ENCODE results near the gene DLG4.
A peak's percentile ranks its signal among the peaks of the same experiment; 100 is the strongest.

The DLG4 gene

GRCh38 chr17:7219812-7220592 lies at the start of gene DLG4, which contains the start of gene ACADVL:
TSS of gene DLG4 (minus strand) at chr17:7219836.
TSS of gene ACADVL (plus strand) at chr17:7219938. CDS start at chr17:7219985, 47 bp downstream.
- H3K36me3 ChIP-seq (ENCODE audit: control insufficient read depth in 2 of 2, insufficient read depth in 1 of 2, low read length in 2 of 2) = peaks cover 16 to 41% of the 10 kb centered on the region in 2 experiments; a peak in 2 of 3 replicates
- ChIA-PET CTCF (interaction anchor here (1.1 to 4.2 kb wide), 12 partner anchors 10 to 174 kb away, joined by 3 to 34 read pairs (median 6); partner anchors contain the start of genes DVL2, GABARAP, PHF23 and SLC2A4), POLR2A (interaction anchor here (0.6 to 9.8 kb wide), 22 partner anchors 14 to 296 kb away, joined by 3 to 284 read pairs (median 6); partner anchors contain the start of genes CTDNEP1, DVL2, ELP5 and GABARAP)
- H3K27ac ChIP-seq (ENCODE audit: extremely low read depth, low read depth, low read length) = peak within 1 kb of the TSS; percentile 83; the same call in 1 of the 2 replicates
- H3K9me3 ChIP-seq (ENCODE audit: control insufficient read depth, insufficient read depth, low read depth, low read length) = no peaks in the 10 kb centered on the region
- peaks cover 7% of the 10 kb centered on the region for H3K4me1 ChIP-seq (ENCODE audit: control insufficient read depth, insufficient read depth, low read length)
- peak within 1 kb of the TSS; percentile 83 for H3K4me3 ChIP-seq (ENCODE audit: low read depth, low read length)
- TF ChIP-seq ZNF677 (tag by site-specific recombination; IDR thresholded peaks at IDR 0.05) (no peak), ZNF433 (tag by site-specific recombination; IDR thresholded peaks at IDR 0.05; ENCODE audit: low read depth) (no peak), ZNF221 (tag by site-specific recombination; IDR thresholded peaks at IDR 0.05; ENCODE audit: borderline replicate concordance) (no peak), ZNF341 (tag by site-specific recombination; IDR thresholded peaks at IDR 0.05; ENCODE audit: low read depth) (peak; percentile 49), ZXDB (tag by site-specific recombination; IDR thresholded peaks at IDR 0.05) (0 out of 2 replicates have a peak, but pooled peaks have one; percentile 42), ZBTB11 (tag by site-specific recombination; conservative IDR thresholded peaks at IDR 0.05; ENCODE audit: low read depth) (peak; percentile 68), ZNF274 (IDR thresholded peaks at IDR 0.05; ENCODE audit: low read length) (no peak), ZNF274 (tag by site-specific recombination; IDR thresholded peaks at IDR 0.05; ENCODE audit: borderline replicate concordance) (no peak), ZNF629 (tag by site-specific recombination; IDR thresholded peaks at IDR 0.05) (peak; percentile 54; the same call in 1 of the 2 replicates), SP7 (tag by site-specific recombination; IDR thresholded peaks at IDR 0.05) (peak; percentile 63), ZNF624 (tag by site-specific recombination; IDR thresholded peaks at IDR 0.05) (0 out of 2 replicates have a peak, but pooled peaks have one; percentile 16), ZBTB48 (tag by site-specific recombination; IDR thresholded peaks at IDR 0.05) (peak; percentile 90), ZNF660 (tag by site-specific recombination; IDR thresholded peaks at IDR 0.05) (0 out of 2 replicates have a peak, but pooled peaks have one; percentile 33), PBX3 (CRISPR knock-in tag; IDR thresholded peaks at IDR 0.05) (0 out of 2 replicates have a peak, but pooled peaks have one; percentile 65), GFI1B (tag by site-specific recombination; IDR thresholded peaks at IDR 0.05) (no peak), ZBTB7A (tag by site-specific recombination; IDR thresholded peaks at IDR 0.05; ENCODE audit: low read depth) (0 out of 2 replicates have a peak, but pooled peaks have one; percentile 67), PATZ1 (tag by site-specific recombination; IDR thresholded peaks at IDR 0.05) (peak; percentile 27), SP2 (tag by site-specific recombination; IDR thresholded peaks at IDR 0.05) (0 out of 2 replicates have a peak, but pooled peaks have one; percentile 2), ZNF561 (tag by site-specific recombination; IDR thresholded peaks at IDR 0.05; ENCODE audit: borderline replicate concordance) (peak; percentile 71; the same call in 1 of the 2 replicates), ZFP3 (tag by site-specific recombination; IDR thresholded peaks at IDR 0.05; ENCODE audit: low read depth) (no peak), INSM2 (tag by site-specific recombination; IDR thresholded peaks at IDR 0.05) (0 out of 2 replicates have a peak, but pooled peaks have one; percentile 14), ZBTB10 (tag by site-specific recombination; IDR thresholded peaks at IDR 0.05) (peak; percentile 93), ZNF202 (tag by site-specific recombination; IDR thresholded peaks at IDR 0.05; ENCODE audit: borderline replicate concordance) (no peak), ZNF48 (tag by site-specific recombination; IDR thresholded peaks at IDR 0.05) (no peak), ZNF548 (tag by site-specific recombination; IDR thresholded peaks at IDR 0.05) (no peak)

Data from HEK293 (cell line).